22Rv1 (cell line): ENCODE results near the gene CBFA2T2.

Experiments used
- ZFX ChIP-seq: fragments of 450-650 bp; IDR thresholded peaks from 2 replicates; pipeline ENCODE4 v1.6.1; 2017; ENCODE audit warnings: antibody characterized with exemption, borderline replicate concordance
- TF ChIP-seq, protein P1 (sequence below): fragments of 450-650 bp; IDR thresholded peaks from 2 replicates; pipeline ENCODE4 v1.5.1; 2017; ENCODE audit warnings: mild to moderate bottlenecking

DNA sequence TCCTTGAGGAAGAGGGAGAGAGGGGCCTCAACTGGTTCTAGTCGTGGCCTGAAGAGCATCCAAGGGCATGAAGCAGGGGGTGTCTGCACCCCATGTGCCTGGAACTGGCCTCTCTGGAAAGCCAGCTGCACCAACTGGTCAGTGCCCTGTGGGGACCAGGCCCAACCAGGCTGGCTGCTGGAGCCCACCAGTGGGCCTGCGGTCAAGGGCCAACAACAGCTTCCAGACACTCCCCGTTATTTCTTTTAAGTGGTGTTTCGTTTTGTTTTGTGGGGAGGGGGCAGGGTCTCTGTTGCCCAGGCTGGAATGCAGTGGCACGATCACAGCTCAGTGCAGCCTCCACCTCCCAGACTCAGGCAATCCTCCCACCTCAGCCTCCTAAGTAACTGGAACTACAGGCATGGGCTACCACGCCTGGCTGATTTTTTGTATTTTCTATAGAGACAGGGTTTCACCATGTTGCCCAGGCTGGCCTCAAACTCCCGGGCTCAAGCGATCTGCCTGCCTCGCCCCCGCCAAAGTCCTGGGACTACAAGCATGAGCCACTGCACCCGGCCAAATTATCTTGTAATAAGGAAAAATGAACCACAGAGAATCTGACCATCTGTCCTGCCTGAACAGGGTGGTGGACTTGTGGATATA, 160.3 kb downstream of the CBFA2T2 start:
- TF ChIP-seq, protein P1, sequence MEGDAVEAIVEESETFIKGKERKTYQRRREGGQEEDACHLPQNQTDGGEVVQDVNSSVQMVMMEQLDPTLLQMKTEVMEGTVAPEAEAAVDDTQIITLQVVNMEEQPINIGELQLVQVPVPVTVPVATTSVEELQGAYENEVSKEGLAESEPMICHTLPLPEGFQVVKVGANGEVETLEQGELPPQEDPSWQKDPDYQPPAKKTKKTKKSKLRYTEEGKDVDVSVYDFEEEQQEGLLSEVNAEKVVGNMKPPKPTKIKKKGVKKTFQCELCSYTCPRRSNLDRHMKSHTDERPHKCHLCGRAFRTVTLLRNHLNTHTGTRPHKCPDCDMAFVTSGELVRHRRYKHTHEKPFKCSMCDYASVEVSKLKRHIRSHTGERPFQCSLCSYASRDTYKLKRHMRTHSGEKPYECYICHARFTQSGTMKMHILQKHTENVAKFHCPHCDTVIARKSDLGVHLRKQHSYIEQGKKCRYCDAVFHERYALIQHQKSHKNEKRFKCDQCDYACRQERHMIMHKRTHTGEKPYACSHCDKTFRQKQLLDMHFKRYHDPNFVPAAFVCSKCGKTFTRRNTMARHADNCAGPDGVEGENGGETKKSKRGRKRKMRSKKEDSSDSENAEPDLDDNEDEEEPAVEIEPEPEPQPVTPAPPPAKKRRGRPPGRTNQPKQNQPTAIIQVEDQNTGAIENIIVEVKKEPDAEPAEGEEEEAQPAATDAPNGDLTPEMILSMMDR, result no peak
- no peak for TF ChIP-seq ZFX
